WTC11 (cell line): Measurements from ENCODE around the gene RNF103.

ENCODE experiments used
- ATF1 ChIP-seq: sonication (generic); formaldehyde crosslinking; IDR thresholded peaks from 2 replicates; pipeline ENCODE4 v1.8.1; 2023; ENCODE audit warnings: mild to moderate bottlenecking, moderate library complexity, missing genetic modification reagents
- CBFB ChIP-seq: sonication (generic); formaldehyde crosslinking; IDR thresholded peaks from 2 replicates; pipeline ENCODE4 v1.8.1; 2022; ENCODE audit warnings: mild to moderate bottlenecking, low read depth, missing genetic modification reagents
- CTCF ChIP-seq: fragments of 200-600 bp; IDR thresholded peaks from 2 replicates; pipeline ENCODE4 v1.8.0; 2022; ENCODE audit warnings: antibody characterized with exemption
- IRF1 ChIP-seq: sonication (generic); formaldehyde crosslinking; IDR thresholded peaks from 2 replicates; pipeline ENCODE4 v1.8.0; 2023; ENCODE audit warnings: missing genetic modification reagents
- SOX15 ChIP-seq: fragments of 250-450 bp; sonication (Bioruptor Pico); IDR thresholded peaks from 2 replicates; pipeline ENCODE4 v1.9.0; 2021; ENCODE audit warnings: mild to moderate bottlenecking
- TEAD4 ChIP-seq: sonication (generic); formaldehyde crosslinking; IDR thresholded peaks from 2 replicates; pipeline ENCODE4 v1.8.0; 2022; ENCODE audit warnings: mild to moderate bottlenecking, missing genetic modification reagents
- TF ChIP-seq, protein P1 (sequence below): sonication (generic); formaldehyde crosslinking; IDR thresholded peaks from 2 replicates; pipeline ENCODE4 v1.8.1; 2022; ENCODE audit warnings: low read depth, missing genetic modification reagents, borderline replicate concordance
- TF ChIP-seq, protein P2 (sequence below): sonication (generic); formaldehyde crosslinking; IDR thresholded peaks from 2 replicates; pipeline ENCODE4 v1.8.0; 2023; ENCODE audit warnings: mild to moderate bottlenecking, missing genetic modification reagents

GRCh38 chr2:86616502-86616901 lies 7.2 kb downstream of the RNF103 start:
- TF ChIP-seq CTCF (no peak), ATF1 (CRISPR knock-in tag) (no peak), TEAD4 (CRISPR knock-in tag) (no peak), SOX15 (CRISPR knock-in tag) (no peak), CBFB (CRISPR knock-in tag) (no peak), IRF1 (no peak)
- TF ChIP-seq, protein P1, sequence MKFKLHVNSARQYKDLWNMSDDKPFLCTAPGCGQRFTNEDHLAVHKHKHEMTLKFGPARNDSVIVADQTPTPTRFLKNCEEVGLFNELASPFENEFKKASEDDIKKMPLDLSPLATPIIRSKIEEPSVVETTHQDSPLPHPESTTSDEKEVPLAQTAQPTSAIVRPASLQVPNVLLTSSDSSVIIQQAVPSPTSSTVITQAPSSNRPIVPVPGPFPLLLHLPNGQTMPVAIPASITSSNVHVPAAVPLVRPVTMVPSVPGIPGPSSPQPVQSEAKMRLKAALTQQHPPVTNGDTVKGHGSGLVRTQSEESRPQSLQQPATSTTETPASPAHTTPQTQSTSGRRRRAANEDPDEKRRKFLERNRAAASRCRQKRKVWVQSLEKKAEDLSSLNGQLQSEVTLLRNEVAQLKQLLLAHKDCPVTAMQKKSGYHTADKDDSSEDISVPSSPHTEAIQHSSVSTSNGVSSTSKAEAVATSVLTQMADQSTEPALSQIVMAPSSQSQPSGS (CRISPR knock-in tag): no peak
- TF ChIP-seq, protein P2, sequence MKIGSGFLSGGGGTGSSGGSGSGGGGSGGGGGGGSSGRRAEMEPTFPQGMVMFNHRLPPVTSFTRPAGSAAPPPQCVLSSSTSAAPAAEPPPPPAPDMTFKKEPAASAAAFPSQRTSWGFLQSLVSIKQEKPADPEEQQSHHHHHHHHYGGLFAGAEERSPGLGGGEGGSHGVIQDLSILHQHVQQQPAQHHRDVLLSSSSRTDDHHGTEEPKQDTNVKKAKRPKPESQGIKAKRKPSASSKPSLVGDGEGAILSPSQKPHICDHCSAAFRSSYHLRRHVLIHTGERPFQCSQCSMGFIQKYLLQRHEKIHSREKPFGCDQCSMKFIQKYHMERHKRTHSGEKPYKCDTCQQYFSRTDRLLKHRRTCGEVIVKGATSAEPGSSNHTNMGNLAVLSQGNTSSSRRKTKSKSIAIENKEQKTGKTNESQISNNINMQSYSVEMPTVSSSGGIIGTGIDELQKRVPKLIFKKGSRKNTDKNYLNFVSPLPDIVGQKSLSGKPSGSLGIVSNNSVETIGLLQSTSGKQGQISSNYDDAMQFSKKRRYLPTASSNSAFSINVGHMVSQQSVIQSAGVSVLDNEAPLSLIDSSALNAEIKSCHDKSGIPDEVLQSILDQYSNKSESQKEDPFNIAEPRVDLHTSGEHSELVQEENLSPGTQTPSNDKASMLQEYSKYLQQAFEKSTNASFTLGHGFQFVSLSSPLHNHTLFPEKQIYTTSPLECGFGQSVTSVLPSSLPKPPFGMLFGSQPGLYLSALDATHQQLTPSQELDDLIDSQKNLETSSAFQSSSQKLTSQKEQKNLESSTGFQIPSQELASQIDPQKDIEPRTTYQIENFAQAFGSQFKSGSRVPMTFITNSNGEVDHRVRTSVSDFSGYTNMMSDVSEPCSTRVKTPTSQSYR: no peak
